HG03565 (cell line): ENCODE results near the gene SLC38A3.
"Not testable (repeated sequence)": the region's sequence is repeated elsewhere in the genome, so short reads cannot be mapped to it uniquely, and the experiment has no call there.

Experiments
- ATAC-seq: cut with Tn5 transposase; IDR thresholded peaks from one replicate; pipeline ENCODE4 v1.9.1; 2021; ENCODE audit warnings: mild to moderate bottlenecking, moderate library complexity; ENCODE audit not compliant: unreplicated experiment

Gene SLC38A3

GRCh38 chr3:50208677-50209344 is 3.7 kb downstream of the SLC38A3 start:
- no peak for ATAC-seq

DNA sequence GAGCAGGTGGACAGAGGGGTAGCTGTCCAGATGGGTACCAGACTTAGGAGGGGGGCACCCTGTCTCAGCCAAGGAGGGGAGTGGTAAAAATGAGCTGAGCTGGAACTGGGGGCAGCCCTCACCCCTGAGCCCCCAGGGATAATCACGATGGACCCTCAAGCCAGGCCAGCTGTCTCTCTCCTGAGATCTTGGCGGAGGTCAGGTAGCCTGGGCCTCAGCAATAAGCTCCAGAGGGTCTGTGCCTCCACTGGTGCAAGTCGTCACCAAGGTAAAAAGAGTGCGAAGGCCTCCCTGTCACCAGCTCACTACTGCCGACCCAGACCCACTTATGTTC is 5.1 kb downstream of the SLC38A3 start:
- ATAC-seq: no peak

- ATAC-seq: no peak
Observed at GRCh38 chr3:50210510-50211367, 5.7 kb downstream of the SLC38A3 start.

GRCh38 chr3:50211368-50211717 is 6.3 kb downstream of the SLC38A3 start:
- ATAC-seq: not testable (repeated sequence)

DNA sequence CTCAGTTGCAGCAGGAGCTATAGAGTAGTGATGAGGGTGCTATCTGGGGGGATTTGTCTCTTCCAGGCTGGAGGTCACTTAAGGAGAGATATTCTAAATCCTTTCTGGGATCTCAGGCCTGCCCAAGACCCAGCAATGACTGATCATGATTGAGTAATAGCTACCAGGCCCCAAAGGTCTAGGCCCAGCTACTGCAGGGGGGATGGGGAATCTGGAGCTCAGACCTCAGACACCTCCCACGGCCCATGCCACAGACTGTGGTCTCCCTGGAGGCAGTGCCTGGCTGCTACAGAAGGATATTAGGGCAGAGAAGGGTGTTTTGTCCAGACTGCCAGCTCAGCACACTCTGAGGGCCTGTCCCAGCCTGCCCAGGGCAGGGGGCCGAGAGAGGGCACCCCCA is 6.9 kb downstream of the SLC38A3 start:
- no peak for ATAC-seq

GRCh38 chr3:50212502-50212901 is 7.4 kb downstream of the SLC38A3 start:
- no peak for ATAC-seq

- no peak for ATAC-seq
Observed at GRCh38 chr3:50212971-50213370, 7.9 kb downstream of the SLC38A3 start.

GRCh38 chr3:50213373-50213772 is 8.3 kb downstream of the SLC38A3 start:
- no peak for ATAC-seq

- ATAC-seq: no peak
Observed at GRCh38 chr3:50214824-50215223, 9.8 kb downstream of the SLC38A3 start.

DNA sequence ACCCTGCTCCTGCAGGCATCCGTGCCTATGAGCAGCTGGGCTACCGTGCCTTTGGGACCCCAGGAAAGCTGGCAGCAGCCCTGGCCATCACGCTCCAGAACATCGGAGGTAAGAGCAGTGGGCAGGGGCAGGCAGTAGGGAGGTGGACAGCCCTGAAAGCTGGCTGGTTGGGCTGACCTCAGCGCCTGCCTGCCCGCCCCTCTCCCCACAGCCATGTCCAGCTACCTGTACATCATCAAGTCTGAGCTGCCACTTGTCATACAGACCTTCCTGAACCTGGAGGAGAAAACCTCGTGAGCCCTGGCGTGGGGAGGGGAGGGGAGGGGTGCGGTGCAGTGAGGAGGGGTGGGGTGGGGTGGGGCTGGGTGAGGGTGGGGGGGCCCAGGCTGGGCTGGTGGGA is 10.5 kb downstream of the SLC38A3 start:
- no peak for ATAC-seq

DNA sequence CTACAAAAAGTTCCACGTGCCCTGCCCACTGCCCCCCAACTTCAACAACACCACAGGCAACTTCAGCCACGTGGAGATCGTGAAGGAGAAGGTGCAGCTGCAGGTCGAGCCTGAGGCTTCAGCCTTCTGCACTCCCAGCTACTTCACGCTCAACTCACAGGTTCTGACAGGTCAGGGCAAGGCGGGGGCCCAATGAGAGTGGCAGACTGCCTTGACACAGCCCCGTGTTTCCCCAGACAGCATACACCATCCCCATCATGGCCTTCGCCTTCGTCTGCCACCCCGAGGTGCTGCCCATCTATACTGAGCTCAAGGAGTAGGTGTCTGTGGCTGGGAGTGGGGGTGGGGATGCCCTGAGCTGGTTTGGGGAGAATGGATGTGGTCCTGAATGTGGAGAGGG is 12.6 kb downstream of the SLC38A3 start:
- no peak for ATAC-seq

DNA sequence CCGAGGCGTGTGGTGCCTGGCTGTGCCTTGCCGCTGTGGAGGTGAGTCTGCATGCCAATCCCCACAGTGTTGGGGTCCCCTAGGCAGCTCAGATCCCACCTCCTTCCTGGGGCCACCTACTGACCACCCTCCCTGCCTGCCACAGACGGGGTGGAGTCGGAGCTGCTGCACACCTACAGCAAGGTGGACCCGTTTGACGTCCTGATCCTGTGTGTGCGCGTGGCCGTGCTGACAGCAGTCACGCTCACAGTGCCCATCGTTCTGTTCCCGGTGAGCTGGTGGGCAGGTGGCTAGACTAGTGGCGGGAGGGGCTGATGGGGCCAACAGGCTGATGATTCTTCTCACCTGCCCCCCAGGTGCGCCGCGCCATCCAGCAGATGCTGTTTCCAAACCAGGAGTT is 13.4 kb downstream of the SLC38A3 start:
- ATAC-seq: no peak

DNA sequence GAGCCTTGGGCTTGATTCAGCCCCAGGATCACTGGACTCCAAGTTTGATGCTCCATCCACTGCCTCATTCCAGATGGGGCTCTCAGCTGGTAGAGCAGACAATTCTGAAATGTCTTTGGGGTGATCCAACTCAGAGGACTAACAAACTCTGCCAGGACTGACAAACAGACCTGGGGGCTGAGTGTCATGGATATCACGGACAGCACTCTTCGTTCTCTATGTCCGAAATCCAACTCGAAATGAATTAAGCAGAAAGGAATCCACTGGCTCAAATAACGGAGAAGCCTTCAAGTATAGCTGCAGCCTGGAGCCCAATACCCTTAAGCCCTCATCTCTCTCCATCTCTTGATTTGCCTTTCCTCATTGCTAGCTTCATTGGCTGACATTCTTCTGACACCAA is 14.2 kb downstream of the SLC38A3 start:
- ATAC-seq: no peak

- ATAC-seq: no peak
Observed at GRCh38 chr3:50220109-50220508, 15.0 kb downstream of the SLC38A3 start.

GRCh38 chr3:50221051-50221410 is 16.0 kb downstream of the SLC38A3 start:
- no peak for ATAC-seq

DNA sequence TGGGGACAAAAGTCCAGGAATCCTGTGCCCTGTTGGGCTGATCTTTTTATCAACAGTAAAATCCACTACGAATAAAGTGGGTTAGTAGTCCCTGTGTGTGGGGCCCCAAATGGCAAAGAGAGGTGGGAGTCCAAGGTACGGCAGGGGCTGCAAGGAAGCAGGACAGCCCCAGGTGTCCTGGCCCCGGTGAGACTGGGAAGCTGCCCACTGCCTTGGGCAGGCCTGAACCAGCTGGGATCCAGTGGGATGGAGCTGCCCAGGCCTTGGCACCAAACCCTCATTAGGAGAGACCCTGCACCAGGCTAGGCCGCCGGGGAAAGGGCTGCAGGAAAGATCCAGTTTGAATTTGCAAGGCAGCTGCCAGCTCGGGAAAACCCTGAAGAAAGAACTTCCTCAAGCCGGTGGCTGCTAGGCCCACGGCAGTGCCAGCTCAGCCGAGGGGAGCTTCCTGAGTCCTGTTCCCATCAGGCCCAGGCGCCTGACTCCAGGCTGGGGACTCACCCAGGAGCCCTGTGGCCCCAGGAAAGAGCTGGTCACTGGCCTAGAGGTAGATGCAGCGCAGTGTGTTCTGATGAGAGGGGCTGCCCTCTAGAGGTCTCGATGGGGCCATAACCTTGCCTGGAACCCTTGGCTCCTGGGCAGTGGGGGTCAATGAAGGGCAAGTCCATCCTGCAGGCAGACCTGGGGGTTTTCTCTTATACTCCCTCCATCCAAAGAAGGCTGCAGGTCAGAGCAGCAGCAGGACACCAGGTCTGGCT is 16.5 kb downstream of the SLC38A3 start:
- ATAC-seq: no peak

DNA sequence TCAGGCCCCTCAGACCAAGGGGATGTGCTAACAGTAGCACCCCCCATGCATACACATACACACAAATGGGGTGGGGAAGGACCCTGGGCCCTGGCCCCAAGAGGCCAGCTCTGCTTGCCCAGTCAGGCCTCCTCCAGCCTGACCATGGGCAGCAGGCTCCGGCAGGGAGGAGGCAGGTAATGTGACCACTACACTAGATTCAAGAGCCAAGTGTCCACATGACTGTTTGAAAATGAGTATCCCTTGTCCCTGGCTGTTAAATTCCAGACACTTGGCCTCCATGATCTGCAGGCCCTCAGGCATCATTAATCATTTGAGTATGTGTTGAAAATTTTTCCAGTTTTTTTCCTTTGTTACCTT is 17.1 kb downstream of the SLC38A3 start:
- no peak for ATAC-seq

GRCh38 chr3:50224639-50225038 is 19.6 kb downstream of the SLC38A3 start:
- ATAC-seq: no peak

- no peak for ATAC-seq
Observed at GRCh38 chr3:50226888-50227389, 21.9 kb downstream of the SLC38A3 start.

DNA sequence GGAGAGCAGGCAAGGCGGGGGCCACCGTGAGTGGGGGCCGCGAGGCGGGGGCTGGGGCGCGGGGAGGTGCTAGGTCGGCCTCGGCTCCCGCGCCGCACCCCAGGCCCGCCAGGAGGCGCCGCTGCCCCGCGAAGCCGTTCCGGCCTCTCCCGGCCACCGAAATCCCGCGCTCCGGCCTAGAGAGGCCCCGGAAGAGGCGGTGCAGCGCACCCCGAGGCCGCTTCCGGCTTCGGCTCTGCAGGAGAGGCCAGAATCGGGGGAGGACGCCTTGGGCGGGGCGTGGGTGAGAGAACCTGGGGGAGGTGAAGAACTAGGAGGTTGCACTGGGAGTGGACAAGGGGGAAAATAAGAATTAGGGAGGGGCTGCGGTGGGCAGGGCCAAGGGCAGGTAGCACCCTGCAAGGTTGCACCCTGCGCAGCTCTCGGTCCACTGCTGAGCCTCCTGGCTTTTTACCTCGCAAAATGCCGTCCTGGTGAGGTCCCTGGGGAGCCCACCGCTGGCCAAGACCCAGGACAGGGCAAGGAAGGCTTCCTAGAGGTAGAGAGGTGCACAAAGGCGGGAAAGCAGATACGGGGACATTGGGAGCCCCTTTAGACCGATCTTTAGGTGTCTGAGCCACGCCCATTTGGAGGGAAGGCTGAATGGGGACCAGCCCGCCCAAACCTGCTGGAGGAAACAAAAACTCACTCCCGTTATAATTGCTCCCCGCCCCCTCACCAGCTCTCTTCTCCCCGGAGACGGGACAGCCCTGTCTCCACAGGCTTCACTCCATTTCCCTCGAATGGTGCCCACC is 22.5 kb downstream of the SLC38A3 start:
- peak; percentile 66 for ATAC-seq

- not testable (repeated sequence) for ATAC-seq
Observed at GRCh38 chr3:50228184-50228763, 23.2 kb downstream of the SLC38A3 start.
